Endothelial cell (in vitro differentiated cells): ENCODE data around the gene PRSS33. TPM values are rescaled to one million over a fixed set of nuclear protein-coding genes. Genes with fewer than 3 reads are reported as not detected.

Experiments used
- DNase-seq: peaks from one replicate; pipeline ENCODE4 v3.0.0; 2021; ENCODE audit warnings: low spot score
- H3K27ac Mint-ChIP-seq: one replicate; pipeline ENCODE4 v1.8.0; 2021; ENCODE audit warnings: mixed read lengths, inconsistent platforms; ENCODE audit not compliant: unreplicated experiment
- H3K27me3 Mint-ChIP-seq: one replicate; pipeline ENCODE4 v1.8.0; 2021; ENCODE audit warnings: mild to moderate bottlenecking, moderate library complexity, mixed read lengths, inconsistent platforms; ENCODE audit not compliant: unreplicated experiment
- H3K36me3 Mint-ChIP-seq: one replicate; pipeline ENCODE4 v1.8.0; 2021; ENCODE audit warnings: mild to moderate bottlenecking, low read depth, mixed read lengths, inconsistent platforms; ENCODE audit not compliant: unreplicated experiment
- H3K4me1 Mint-ChIP-seq: one replicate; pipeline ENCODE4 v1.8.0; 2021; ENCODE audit warnings: mild to moderate bottlenecking, mixed read lengths, inconsistent platforms; ENCODE audit not compliant: unreplicated experiment
- H3K4me3 Mint-ChIP-seq: one replicate; pipeline ENCODE4 v1.8.0; 2021; ENCODE audit warnings: mild to moderate bottlenecking, mixed read lengths, inconsistent platforms; ENCODE audit not compliant: unreplicated experiment
- H3K9me3 Mint-ChIP-seq: one replicate; pipeline ENCODE4 v1.8.0; 2021; ENCODE audit warnings: mixed read lengths, inconsistent platforms; ENCODE audit not compliant: unreplicated experiment
- CTCF ChIP-seq: fragments of 200-600 bp; sonication (generic); IDR thresholded peaks from one replicate; pipeline ENCODE4 v1.5.0; 2021; ENCODE audit warnings: antibody characterized with exemption; ENCODE audit not compliant: unreplicated experiment
- total RNA-seq: library from RNA; stranded (reverse); fragmentation: NEBNext Ultra II Directional; extraction: Animal tissue kit (Norgen Biotek cat#: 25700); gene quantifications from one replicate; pipeline ENCODE4 v1.2.1, GENCODE V29; 2021; ENCODE audit not compliant: unreplicated experiment

Gene PRSS33
- total RNA-seq, 1 donor from 2014 or later, result not detected

- Mint-ChIP-seq H3K4me1 (peaks cover 7% of the 10 kb centered on the region), H3K36me3 (no peaks in the 10 kb centered on the region), H3K4me3 (no peak overlapping the region), H3K27me3 (peaks cover 14% of the 10 kb centered on the region), H3K9me3 (no peaks in the 10 kb centered on the region), H3K27ac (no peak overlapping the region)
- no peak for TF ChIP-seq CTCF
- no peak for DNase-seq
These were observed 41.1 kb upstream of the PRSS33 start for GRCh38 chr16:2828521-2828840.

DNA sequence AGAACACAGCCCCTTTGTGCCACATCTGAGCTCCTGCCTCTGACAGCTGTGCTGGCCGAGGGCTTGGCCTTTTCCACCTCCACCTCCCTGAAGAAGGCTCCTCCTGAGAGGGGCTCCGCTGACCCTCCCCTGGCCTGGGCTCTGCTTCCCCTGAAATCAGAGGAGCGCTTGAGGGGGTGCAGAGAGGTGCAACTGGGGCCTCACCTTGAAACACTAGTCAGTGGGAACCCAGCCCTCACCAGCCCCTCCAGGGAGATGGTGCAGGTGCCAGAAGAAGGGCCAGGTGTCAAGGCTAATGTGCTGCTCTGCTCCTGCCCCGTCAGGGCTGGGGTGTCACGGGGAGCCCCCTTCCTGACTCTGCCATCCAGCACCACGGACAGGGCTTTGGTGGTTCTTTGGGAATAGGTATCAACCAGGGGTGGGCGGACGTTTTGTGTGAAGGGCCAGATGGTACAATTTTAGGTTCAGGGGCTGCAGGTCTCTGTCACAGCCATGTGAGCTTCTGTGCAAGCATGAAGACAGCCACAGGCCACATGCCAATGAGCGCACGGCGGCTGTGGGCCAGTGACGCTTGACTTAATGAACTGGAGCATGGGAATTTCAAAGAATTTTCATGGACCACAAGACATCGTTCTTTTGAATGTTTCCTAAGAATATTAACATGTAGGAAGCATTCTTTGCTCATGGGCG lies 40.6 kb upstream of the PRSS33 start:
- H3K27me3 Mint-ChIP-seq, result peaks cover 14% of the 10 kb centered on the region
- H3K9me3 Mint-ChIP-seq, result no peaks in the 10 kb centered on the region
- H3K4me3 Mint-ChIP-seq, result no peak overlapping the region
- no peak for TF ChIP-seq CTCF
- peaks cover 7% of the 10 kb centered on the region for H3K4me1 Mint-ChIP-seq
- DNase-seq, result no peak
- H3K36me3 Mint-ChIP-seq, result no peaks in the 10 kb centered on the region
- no peak overlapping the region for H3K27ac Mint-ChIP-seq

- Mint-ChIP-seq H3K4me3 (no peak overlapping the region), H3K9me3 (no peaks in the 10 kb centered on the region), H3K27ac (no peak overlapping the region), H3K4me1 (peaks cover 7% of the 10 kb centered on the region), H3K27me3 (peaks cover 14% of the 10 kb centered on the region), H3K36me3 (no peaks in the 10 kb centered on the region)
- DNase-seq, result no peak
- no peak for TF ChIP-seq CTCF
These were observed 40.0 kb upstream of the PRSS33 start for GRCh38 chr16:2827374-2827791.

GRCh38 chr16:2826591-2827373 lies 39.4 kb upstream of the PRSS33 start:
- Mint-ChIP-seq H3K9me3 (no peaks in the 10 kb centered on the region), H3K27me3 (peaks cover 14% of the 10 kb centered on the region), H3K4me3 (no peak overlapping the region), H3K27ac (no peak overlapping the region), H3K4me1 (peaks cover 7% of the 10 kb centered on the region), H3K36me3 (no peaks in the 10 kb centered on the region)
- no peak for TF ChIP-seq CTCF
- no peak for DNase-seq

DNA sequence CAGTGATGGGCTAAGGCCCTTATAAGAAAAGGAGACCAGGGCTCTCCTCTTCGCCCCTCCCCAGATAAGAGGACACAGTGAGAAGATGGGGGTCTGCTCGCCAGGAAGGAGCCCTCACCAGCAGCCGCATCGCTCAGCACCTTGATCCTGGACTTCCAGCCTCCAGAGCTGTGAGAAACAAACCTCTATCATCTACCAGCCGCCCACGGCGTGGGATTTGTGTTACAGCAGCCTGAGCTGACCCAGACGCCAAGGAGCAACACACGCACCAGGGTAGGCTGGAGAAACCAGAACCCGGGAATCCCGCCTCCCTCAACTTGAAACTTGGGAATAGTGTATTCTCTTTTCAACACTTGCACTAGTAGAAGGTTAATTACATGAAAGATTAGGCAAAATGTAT lies 38.5 kb upstream of the PRSS33 start:
- no peak overlapping the region for H3K27ac Mint-ChIP-seq
- H3K27me3 Mint-ChIP-seq, result peaks cover 10% of the 10 kb centered on the region
- peaks cover 5% of the 10 kb centered on the region for H3K4me1 Mint-ChIP-seq
- no peak for TF ChIP-seq CTCF
- no peak overlapping the region for H3K4me3 Mint-ChIP-seq
- H3K9me3 Mint-ChIP-seq, result no peaks in the 10 kb centered on the region
- DNase-seq, result no peak
- H3K36me3 Mint-ChIP-seq, result no peaks in the 10 kb centered on the region
